HG03097 (cell line): Measurements from ENCODE around the gene QDPR.
"Not testable (repeated sequence)": the region's sequence is repeated elsewhere in the genome, so short reads cannot be mapped to it uniquely, and the experiment has no call there.

ENCODE experiments used
- ATAC-seq: cut with Tn5 transposase; IDR thresholded peaks from one replicate; pipeline ENCODE4 v1.9.1; 2021; ENCODE audit not compliant: unreplicated experiment, low FRiP score

The QDPR gene

GRCh38 chr4:17492058-17492741 lies 19.7 kb downstream of the QDPR start:
- ATAC-seq: no peak

- ATAC-seq: no peak
Observed at GRCh38 chr4:17491196-17491595, 20.7 kb downstream of the QDPR start.

GRCh38 chr4:17490575-17491059 lies 21.3 kb downstream of the QDPR start:
- ATAC-seq: no peak

- ATAC-seq: no peak
Observed at GRCh38 chr4:17489721-17490120, 22.2 kb downstream of the QDPR start.

- no peak for ATAC-seq
Observed at GRCh38 chr4:17489123-17489522, 22.8 kb downstream of the QDPR start.

GRCh38 chr4:17482716-17483115 lies 29.2 kb downstream of the QDPR start:
- no peak for ATAC-seq

GRCh38 chr4:17480955-17481354 lies 30.9 kb downstream of the QDPR start:
- no peak for ATAC-seq

GRCh38 chr4:17480210-17480927 lies 31.5 kb downstream of the QDPR start:
- no peak for ATAC-seq

- ATAC-seq: no peak
Observed at GRCh38 chr4:17477774-17478472, 34.0 kb downstream of the QDPR start.

GRCh38 chr4:17476853-17477252 lies 35.0 kb downstream of the QDPR start:
- no peak for ATAC-seq

GRCh38 chr4:17475481-17475880 lies 36.4 kb downstream of the QDPR start:
- no peak for ATAC-seq

GRCh38 chr4:17469931-17470674 lies 41.8 kb downstream of the QDPR start:
- no peak for ATAC-seq

GRCh38 chr4:17468619-17469221 lies 43.2 kb downstream of the QDPR start:
- no peak for ATAC-seq

- no peak for ATAC-seq
Observed at GRCh38 chr4:17463606-17464005, 48.3 kb downstream of the QDPR start.

GRCh38 chr4:17450269-17450804 lies 61.6 kb downstream of the QDPR start:
- ATAC-seq: no peak

GRCh38 chr4:17448689-17449088 lies 63.2 kb downstream of the QDPR start:
- no peak for ATAC-seq

- peak; percentile 98 for ATAC-seq
Observed at GRCh38 chr4:17447675-17448298, 64.1 kb downstream of the QDPR start.

- ATAC-seq: no peak
Observed at GRCh38 chr4:17447056-17447455, 64.8 kb downstream of the QDPR start.

- not testable (repeated sequence) for ATAC-seq
Observed at GRCh38 chr4:17442477-17442876, 69.4 kb downstream of the QDPR start.

GRCh38 chr4:17437396-17437795 lies 74.5 kb downstream of the QDPR start:
- no peak for ATAC-seq
